ENCODE data around the gene TMEM184B. TPM values are rescaled to one million over a fixed set of nuclear protein-coding genes. Genes with fewer than 3 reads are reported as not detected.

Gene TMEM184B
- total and polyA plus RNA-seq, 2 donors from 2014 or later, result 22.9 to 54.1 TPM

GRCh38 chr22:38289583-38290082, 16.8 kb upstream of the TMEM184B start:
- no peaks in the 10 kb centered on the region for H3K9me3 ChIP-seq (ENCODE audit: control insufficient read depth in 2 of 3, insufficient read depth in 1 of 3, low read length in 3 of 3)
- no peak overlapping the region for H3K27ac ChIP-seq (ENCODE audit: low read depth in 2 of 2, low read length in 2 of 2)
- no peak for TF ChIP-seq CTCF (IDR thresholded peaks at IDR 0.05; ENCODE audit: borderline replicate concordance, extremely low read depth, insufficient read depth)
- H3K9ac ChIP-seq (ENCODE audit: low read length in 3 of 3), result no peak overlapping the region
- H3K36me3 ChIP-seq (ENCODE audit: control insufficient read depth in 2 of 3, insufficient read depth in 3 of 3, low read length in 3 of 3), result peaks cover 0 to 3% (median 2%) of the 10 kb centered on the region in 3 donors
- no peaks in the 10 kb centered on the region for H3K4me1 ChIP-seq (ENCODE audit: control insufficient read depth in 2 of 3, insufficient read depth in 2 of 3, low read depth in 1 of 3, low read length in 3 of 3)
- no peaks in the 10 kb centered on the region for H3K27me3 ChIP-seq (ENCODE audit: control insufficient read depth, insufficient read depth, low read length)
- intact Hi-C loops (cut with DNase I), result no loop called here
- no peak overlapping the region for H3K4me3 ChIP-seq (ENCODE audit: low read length in 3 of 3)
- DNase-seq (no peak), FAIRE-seq (no peak)

- Histone ChIP-seq H3K4me1 (ENCODE audit: control insufficient read depth in 2 of 3, insufficient read depth in 2 of 3, low read depth in 1 of 3, low read length in 3 of 3) (no peaks in the 10 kb centered on the region), H3K27ac (ENCODE audit: low read depth in 2 of 2, low read length in 2 of 2) (no peak overlapping the region), H3K27me3 (ENCODE audit: control insufficient read depth, insufficient read depth, low read length) (no peaks in the 10 kb centered on the region), H3K9ac (ENCODE audit: low read length in 3 of 3) (no peak overlapping the region), H3K36me3 (ENCODE audit: control insufficient read depth in 2 of 3, insufficient read depth in 3 of 3, low read length in 3 of 3) (no peaks in the 10 kb centered on the region), H3K9me3 (ENCODE audit: control insufficient read depth in 2 of 3, insufficient read depth in 1 of 3, low read length in 3 of 3) (no peaks in the 10 kb centered on the region), H3K4me3 (ENCODE audit: low read length in 3 of 3) (no peak overlapping the region)
- DNase-seq, result peak in 3 of 5 donors; percentile 20 to 39 (median 22)
- no peak for TF ChIP-seq CTCF (IDR thresholded peaks at IDR 0.05; ENCODE audit: borderline replicate concordance, extremely low read depth, insufficient read depth)
- intact Hi-C loops (cut with DNase I), result no loop called here
- no peak for FAIRE-seq
These were observed 14.3 kb upstream of the TMEM184B start for GRCh38 chr22:38286915-38287669.

GRCh38 chr22:38285018-38285417, 12.2 kb upstream of the TMEM184B start:
- H3K27ac ChIP-seq (ENCODE audit: low read depth in 2 of 2, low read length in 2 of 2), result no peak overlapping the region
- intact Hi-C loops (cut with DNase I), result no loop called here
- no peak for FAIRE-seq

More at GRCh38 chr22:38285018-38285417, 12.2 kb upstream of the TMEM184B start:
- Histone ChIP-seq H3K27me3 (ENCODE audit: control insufficient read depth, insufficient read depth, low read length) (no peaks in the 10 kb centered on the region), H3K36me3 (ENCODE audit: control insufficient read depth in 2 of 3, insufficient read depth in 3 of 3, low read length in 3 of 3) (no peaks in the 10 kb centered on the region), H3K4me3 (ENCODE audit: low read length in 3 of 3) (no peak overlapping the region), H3K4me1 (ENCODE audit: control insufficient read depth in 2 of 3, insufficient read depth in 2 of 3, low read depth in 1 of 3, low read length in 3 of 3) (no peaks in the 10 kb centered on the region), H3K9me3 (ENCODE audit: control insufficient read depth in 2 of 3, insufficient read depth in 1 of 3, low read length in 3 of 3) (no peaks in the 10 kb centered on the region), H3K9ac (ENCODE audit: low read length in 3 of 3) (no peak overlapping the region)
- no peak for TF ChIP-seq CTCF (IDR thresholded peaks at IDR 0.05; ENCODE audit: borderline replicate concordance, extremely low read depth, insufficient read depth)
- DNase-seq, result no peak
